PFSK-1 (cell line): Measurements from ENCODE around the gene LARP1B.

ENCODE experiments used
- FOXP2 ChIP-seq: optimal IDR thresholded peaks from 2 replicates; pipeline ENCODE3; 2011; ENCODE audit warnings: borderline replicate concordance, control low read depth, inconsistent platforms; ENCODE audit not compliant: insufficient read depth; ENCODE audit errors: extremely low read length, extremely low read depth
- POLR2AphosphoS5 ChIP-seq: IDR thresholded peaks from 2 replicates; pipeline ENCODE4 v1.6.1; 2012; ENCODE audit warnings: low read depth, mild to moderate bottlenecking, control low read depth, low read length, moderate library complexity
- REST ChIP-seq, 2 experiments: IDR thresholded peaks; 2 replicates each; pipeline versions ENCODE4 v1.6.1 to v1.8.0; 2011 to 2012; ENCODE audit warnings: low read depth in 2 of 2, low read length in 2 of 2, control low read depth in 1 of 2, inconsistent platforms in 1 of 2, mild to moderate bottlenecking in 1 of 2, moderate library complexity in 1 of 2; ENCODE audit not compliant: insufficient read depth in 1 of 2
- SIN3A ChIP-seq: IDR thresholded peaks from 2 replicates; pipeline ENCODE4 v1.6.1; 2012; ENCODE audit warnings: mild to moderate bottlenecking, low read length, moderate library complexity, borderline replicate concordance; ENCODE audit not compliant: insufficient read depth
- TAF1 ChIP-seq: IDR thresholded peaks from 2 replicates; pipeline ENCODE4 v1.6.1; 2012; ENCODE audit warnings: low read length, control low read depth, borderline replicate concordance; ENCODE audit not compliant: insufficient read depth

LARP1B gene

DNA sequence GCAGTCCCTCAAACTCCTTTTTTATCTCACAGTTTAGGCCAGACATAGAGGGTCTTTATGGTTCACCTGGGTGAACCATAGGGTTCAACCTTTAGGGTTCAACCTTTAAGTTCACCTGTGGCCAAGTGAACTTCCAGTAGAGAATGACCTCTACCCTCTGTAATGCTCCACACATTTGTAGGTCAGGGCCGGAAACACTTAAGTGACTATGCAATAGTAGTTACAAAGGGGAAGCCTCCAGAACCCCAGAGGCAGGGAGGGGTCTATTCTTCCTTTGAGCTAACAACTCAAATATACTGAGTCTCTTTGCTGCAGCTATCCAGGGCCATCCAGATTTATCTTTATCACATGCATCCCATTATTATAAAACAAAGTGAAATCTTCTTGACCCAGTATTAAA, 100.0 kb downstream of the LARP1B start:
- TF ChIP-seq FOXP2 = no peak
- TF ChIP-seq POLR2AphosphoS5 = no peak
- TF ChIP-seq REST (IDR thresholded peaks at IDR 0.05; ENCODE audit: insufficient read depth in 1 of 2, low read depth in 2 of 2, low read length in 2 of 2) = no peak
- TF ChIP-seq SIN3A = no peak
- TF ChIP-seq TAF1 = no peak

DNA sequence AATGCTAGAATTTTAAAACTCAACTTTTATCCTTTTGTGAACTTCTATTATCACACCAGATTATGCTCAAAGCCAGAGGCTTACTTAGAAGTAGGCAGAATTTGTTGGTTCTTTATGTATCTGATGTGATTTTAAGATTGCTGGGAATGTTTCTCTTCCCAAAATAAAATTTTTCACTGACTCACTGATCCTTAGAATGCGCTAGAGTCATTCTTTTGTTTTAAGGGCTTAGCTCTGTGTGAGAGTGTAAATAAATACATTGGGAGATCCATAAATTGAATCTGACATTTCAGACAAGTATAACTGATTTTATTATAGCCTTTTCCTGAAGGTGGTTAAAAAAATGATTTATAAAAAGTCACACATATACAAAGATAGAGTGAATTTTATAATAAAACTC, 101.3 kb downstream of the LARP1B start:
- TF ChIP-seq TAF1 = no peak

DNA sequence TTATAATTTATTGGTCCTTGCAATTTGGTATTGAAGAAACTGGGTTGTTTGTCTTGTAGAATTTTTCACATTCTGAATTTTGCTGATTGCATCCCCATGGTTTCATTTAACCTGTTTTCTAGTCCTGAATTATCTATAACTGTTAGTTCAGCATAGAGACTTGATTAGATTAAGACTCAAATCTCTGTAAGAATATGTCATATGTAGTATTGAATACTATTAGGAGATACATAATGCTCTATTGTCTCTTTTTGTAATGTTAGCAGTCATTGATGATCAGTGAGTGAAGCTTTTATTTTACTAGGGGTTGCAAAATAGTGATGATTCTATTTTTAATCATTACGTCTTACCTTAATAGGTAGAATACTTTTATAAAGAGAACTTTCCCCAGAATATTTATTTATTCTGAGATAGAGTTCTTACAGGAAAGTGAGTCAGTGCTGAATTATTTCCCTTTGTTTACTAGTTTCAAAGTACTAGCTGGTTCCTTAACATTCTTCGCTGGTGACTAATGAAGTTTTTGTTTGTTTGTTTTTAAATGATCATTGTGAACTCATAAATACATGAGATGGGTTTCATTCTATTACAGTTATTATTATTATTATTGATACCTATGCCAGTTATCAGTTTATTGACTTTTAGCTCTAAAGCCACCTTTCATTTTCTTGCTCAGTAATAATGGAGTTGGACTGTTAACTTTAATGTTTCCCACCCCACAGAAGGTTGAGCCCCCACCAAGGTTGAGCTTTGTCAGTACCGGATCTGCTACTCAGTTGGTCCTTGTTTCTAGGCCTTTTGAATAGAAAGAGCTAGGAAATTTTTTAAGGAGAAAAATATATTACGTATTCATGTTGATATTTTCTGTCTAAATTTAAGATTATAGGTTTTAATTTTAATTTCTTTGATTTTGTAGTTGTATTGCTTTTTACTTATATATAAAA, 102.3 kb downstream of the LARP1B start:
- TF ChIP-seq POLR2AphosphoS5 (no peak), REST (IDR thresholded peaks at IDR 0.05; ENCODE audit: insufficient read depth in 1 of 2, low read depth in 2 of 2, low read length in 2 of 2) (no peak), SIN3A (no peak), FOXP2 (no peak), TAF1 (no peak)

DNA sequence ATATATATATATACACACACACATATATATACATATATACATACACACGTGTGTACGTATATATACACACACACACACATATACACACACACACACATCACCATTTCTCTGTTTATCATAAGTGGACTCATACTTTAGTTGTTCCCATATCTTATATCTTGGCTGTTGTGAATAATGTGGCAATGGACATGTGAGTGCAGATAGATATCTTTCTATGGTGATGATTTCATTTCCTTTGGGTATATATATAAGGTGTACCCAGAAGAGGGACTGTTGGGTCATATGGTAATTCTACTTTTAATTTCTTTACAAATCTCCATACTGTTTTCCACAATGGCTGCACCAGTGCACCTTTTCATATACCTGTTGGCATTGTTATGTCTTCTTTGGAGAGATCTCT, 105.9 kb downstream of the LARP1B start:
- TF ChIP-seq REST (IDR thresholded peaks at IDR 0.05; ENCODE audit: insufficient read depth in 1 of 2, low read depth in 2 of 2, low read length in 2 of 2) (no peak), FOXP2 (no peak), SIN3A (no peak), POLR2AphosphoS5 (no peak), TAF1 (no peak)

GRCh38 chr4:128168701-128169100, 107.6 kb downstream of the LARP1B start:
- TF ChIP-seq REST (IDR thresholded peaks at IDR 0.05; ENCODE audit: insufficient read depth in 1 of 2, low read depth in 2 of 2, low read length in 2 of 2) (no peak), FOXP2 (no peak), TAF1 (no peak), SIN3A (no peak), POLR2AphosphoS5 (no peak)
